NCI-H446 treated with DMSO at 0.1 percent for 48 hours (cell line): ENCODE data around the gene OR2T34.
"Not testable (repeated sequence)": the region's sequence is repeated elsewhere in the genome, so short reads cannot be mapped to it uniquely, and the experiment has no call there.

ENCODE experiments used
- DNase-seq: peaks from one replicate; lab custom pipeline; 2025; lab: John Stamatoyannopoulos, UW

OR2T34 gene

GRCh38 chr1:248574657-248575056 lies at the start of gene OR2T34:
OR2T34 (minus strand) TSS chr1:248574757; CDS start chr1:248574757, 0 bp downstream.
- not testable (repeated sequence) for DNase-seq

- no peak for DNase-seq
Observed at GRCh38 chr1:248622570-248623001, 48.0 kb upstream of the OR2T34 start.

- no peak for DNase-seq
Observed at GRCh38 chr1:248621770-248622169, 47.2 kb upstream of the OR2T34 start.

GRCh38 chr1:248618878-248619277 lies 44.3 kb upstream of the OR2T34 start:
- DNase-seq: no peak

- DNase-seq: no peak
Observed at GRCh38 chr1:248618119-248618518, 43.6 kb upstream of the OR2T34 start.

GRCh38 chr1:248613742-248614141 lies 39.2 kb upstream of the OR2T34 start:
- no peak for DNase-seq

GRCh38 chr1:248611883-248612414 lies 37.4 kb upstream of the OR2T34 start:
- no peak for DNase-seq

- DNase-seq: no peak
Observed at GRCh38 chr1:248610301-248610700, 35.7 kb upstream of the OR2T34 start.

GRCh38 chr1:248599396-248599795 lies 24.8 kb upstream of the OR2T34 start:
- DNase-seq: no peak

GRCh38 chr1:248597589-248597988 lies 23.0 kb upstream of the OR2T34 start, which contains the start of gene OR2T10:
OR2T10 (minus strand) TSS chr1:248597700; CDS start chr1:248593768, 3,932 bp downstream.
- DNase-seq: no peak

GRCh38 chr1:248596615-248597014 lies 22.1 kb upstream of the OR2T34 start:
- DNase-seq: no peak

GRCh38 chr1:248593226-248593625 lies 18.7 kb upstream of the OR2T34 start:
- no peak for DNase-seq

GRCh38 chr1:248592655-248593054 lies 18.1 kb upstream of the OR2T34 start:
- DNase-seq: no peak

GRCh38 chr1:248590055-248590454 lies 15.5 kb upstream of the OR2T34 start:
- no peak for DNase-seq

- DNase-seq: no peak
Observed at GRCh38 chr1:248589334-248589733, 14.8 kb upstream of the OR2T34 start.

GRCh38 chr1:248585266-248585665 lies 10.7 kb upstream of the OR2T34 start:
- DNase-seq: no peak

- no peak for DNase-seq
Observed at GRCh38 chr1:248576260-248576980, 1.9 kb upstream of the OR2T34 start.

GRCh38 chr1:248573856-248574255 lies 701 bp downstream of the OR2T34 start:
- not testable (repeated sequence) for DNase-seq

- DNase-seq: not testable (repeated sequence)
Observed at GRCh38 chr1:248572049-248572448, 2.5 kb downstream of the OR2T34 start.

GRCh38 chr1:248570811-248571210 lies 3.7 kb downstream of the OR2T34 start:
- DNase-seq: not testable (repeated sequence)

- DNase-seq: not testable (repeated sequence)
Observed at GRCh38 chr1:248569049-248569448, 5.5 kb downstream of the OR2T34 start.

GRCh38 chr1:248565530-248566373 lies 8.8 kb downstream of the OR2T34 start:
- not testable (repeated sequence) for DNase-seq

GRCh38 chr1:248562672-248563071 lies 11.9 kb downstream of the OR2T34 start, which contains the start of gene OR2T29:
OR2T29 (minus strand) TSS chr1:248562772; CDS start chr1:248559491, 3,281 bp downstream.
- not testable (repeated sequence) for DNase-seq
